CD4-positive, alpha-beta T cell treated with Interleukin-12 subunit alpha and Interleukin-12 subunit beta, for 1 hour (primary cell): ENCODE data around the gene MYH2.

Source experiments
- DNase-seq: peaks from one replicate; pipeline ENCODE4 v3.0.0-alpha.2; 2020

The MYH2 gene

GRCh38 chr17:10513299-10514067, 36.0 kb downstream of the MYH2 start:
- no peak for DNase-seq

- no peak for DNase-seq
Measured at GRCh38 chr17:10512856-10513255, 36.6 kb downstream of the MYH2 start.

GRCh38 chr17:10499950-10500349, 49.5 kb downstream of the MYH2 start:
- no peak for DNase-seq

GRCh38 chr17:10492004-10492403, 57.5 kb downstream of the MYH2 start:
- DNase-seq = no peak

- no peak for DNase-seq
Measured at GRCh38 chr17:10482252-10482651, 67.2 kb downstream of the MYH2 start.

- DNase-seq = no peak
Measured at GRCh38 chr17:10477701-10478100, 71.8 kb downstream of the MYH2 start.

- no peak for DNase-seq
Measured at GRCh38 chr17:10474536-10474935, 74.9 kb downstream of the MYH2 start.

GRCh38 chr17:10471858-10472257, 77.6 kb downstream of the MYH2 start:
- DNase-seq = no peak
